NCI-H2196 (cell line): ENCODE measurements around the gene PNKD.
"Not testable (repeated sequence)": the region's sequence is repeated elsewhere in the genome, so short reads cannot be mapped to it uniquely, and the experiment has no call there.

Source experiments
- DNase-seq: peaks from one replicate; lab custom pipeline; 2025; ENCODE audit not compliant: unreplicated experiment; lab: John Stamatoyannopoulos, UW

Gene PNKD

DNA sequence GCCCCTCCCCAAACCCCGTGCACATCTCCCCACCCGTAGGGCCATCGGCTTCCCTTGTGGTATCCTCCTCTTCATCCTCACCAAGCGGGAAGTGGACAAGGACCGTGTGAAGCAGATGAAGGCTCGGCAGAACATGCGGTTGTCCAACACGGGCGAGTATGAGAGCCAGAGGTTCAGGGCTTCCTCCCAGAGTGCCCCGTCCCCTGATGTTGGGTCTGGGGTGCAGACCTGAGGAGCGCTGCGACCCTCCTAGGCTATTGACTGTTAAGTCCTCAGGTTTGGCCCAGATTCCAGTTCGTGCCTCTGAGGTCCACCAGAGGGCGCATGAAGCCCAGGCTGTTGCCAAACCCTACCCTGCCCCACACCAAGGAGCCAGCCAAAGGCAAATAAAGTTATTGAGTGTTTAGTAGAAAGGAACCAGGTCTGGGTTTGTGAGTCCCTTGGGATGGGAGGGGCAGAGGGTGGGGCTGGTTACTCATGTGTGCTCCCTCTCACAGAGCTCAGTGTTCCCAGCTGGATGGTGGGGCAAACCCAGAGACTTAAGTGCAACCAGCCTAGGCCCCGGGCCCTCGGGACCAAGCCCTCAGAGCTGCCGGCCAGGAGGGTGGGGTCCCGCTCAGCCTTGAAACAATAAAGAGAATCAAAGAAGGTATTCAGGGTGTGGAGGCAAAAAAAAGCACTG, 2.4 kb downstream of the PNKD start:
- DNase-seq, result peak; percentile 85

- not testable (repeated sequence) for DNase-seq
These were observed 3.0 kb downstream of the PNKD start for GRCh38 chr2:218273214-218273907.

GRCh38 chr2:218273908-218274249, 3.6 kb downstream of the PNKD start:
- no peak for DNase-seq

GRCh38 chr2:218274586-218274985, 4.3 kb downstream of the PNKD start:
- DNase-seq, result no peak

DNA sequence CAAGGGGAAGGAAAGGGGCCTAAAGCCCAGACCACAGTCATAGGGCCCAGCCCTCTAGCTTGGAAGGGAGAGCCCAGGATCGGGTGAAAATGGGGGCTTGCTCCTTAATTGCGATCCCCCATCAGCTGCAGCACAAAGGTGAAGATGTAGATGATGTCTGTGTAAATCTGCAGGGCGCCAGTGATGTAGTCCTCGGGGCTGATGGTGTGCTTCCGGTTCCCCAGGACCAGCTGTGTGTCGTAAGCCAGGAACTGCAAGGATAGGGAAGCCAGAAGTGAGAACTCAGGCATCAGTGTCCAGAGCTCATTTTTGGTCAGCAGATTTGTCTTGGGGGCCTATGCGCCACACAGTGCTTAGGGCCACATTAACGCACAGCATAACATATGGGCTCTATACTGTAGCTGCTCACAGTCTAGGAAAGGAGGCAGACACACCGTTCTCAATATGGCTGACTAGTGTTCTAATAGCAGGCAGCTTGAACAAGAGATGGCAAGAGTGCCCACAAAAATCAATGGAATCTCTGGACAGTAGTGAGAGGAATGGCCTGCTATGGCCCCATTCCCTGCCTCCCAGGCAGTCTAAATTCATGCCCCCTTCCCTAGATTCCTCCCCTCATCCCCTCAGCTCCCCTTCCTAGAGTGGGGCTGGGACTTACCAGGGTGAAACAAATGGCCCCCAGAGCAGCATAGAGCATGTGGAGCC, 5.2 kb downstream of the PNKD start:
- DNase-seq, result no peak

GRCh38 chr2:218276986-218277755, 6.9 kb downstream of the PNKD start:
- no peak for DNase-seq

GRCh38 chr2:218277921-218278320, 7.6 kb downstream of the PNKD start:
- no peak for DNase-seq

- DNase-seq, result no peak
These were observed 8.4 kb downstream of the PNKD start for GRCh38 chr2:218278531-218279360.

GRCh38 chr2:218280260-218280870, 10.0 kb downstream of the PNKD start:
- DNase-seq, result no peak

GRCh38 chr2:218281449-218281848, 11.1 kb downstream of the PNKD start:
- DNase-seq, result no peak

DNA sequence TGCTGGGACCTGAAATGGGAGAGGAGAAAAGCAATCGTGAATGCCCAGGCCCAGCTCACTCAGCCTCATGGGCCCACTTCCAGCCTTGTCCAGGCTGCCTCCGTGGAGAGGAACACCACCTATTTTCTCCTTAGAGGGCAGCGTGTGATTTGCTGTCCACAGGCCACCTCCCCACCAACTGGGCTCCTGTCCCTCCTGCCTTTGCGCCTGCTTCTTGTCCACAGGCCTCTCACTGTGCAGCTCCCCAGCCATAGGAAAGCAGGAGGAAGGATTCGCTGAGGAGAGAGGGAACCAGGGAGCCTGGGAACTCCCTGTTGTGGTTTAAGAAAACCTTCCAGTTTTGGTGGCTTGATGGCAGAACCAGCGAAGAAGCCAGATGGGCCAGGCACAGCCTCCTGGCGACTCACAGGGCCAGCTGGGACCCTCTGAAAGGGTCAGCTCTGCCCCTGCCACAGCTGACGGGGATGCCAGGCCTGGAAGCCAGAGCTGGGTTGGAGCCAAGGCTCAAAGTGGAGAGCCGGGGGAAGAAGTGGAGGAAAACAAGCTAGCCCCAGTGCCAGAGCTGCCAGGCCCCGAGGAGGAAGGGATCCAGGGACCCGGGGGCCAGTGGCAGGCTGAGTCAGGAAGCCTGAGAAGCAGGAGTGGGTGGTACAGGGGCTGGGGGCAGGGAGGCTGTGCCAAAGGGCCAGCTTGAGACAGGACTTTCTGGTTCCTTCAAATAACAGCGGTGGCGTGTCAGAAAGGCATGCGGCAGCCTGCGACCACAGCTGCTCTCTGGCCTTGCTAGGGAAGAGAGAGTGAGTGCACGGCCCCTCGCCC, 12.1 kb downstream of the PNKD start:
- DNase-seq, result no peak

DNA sequence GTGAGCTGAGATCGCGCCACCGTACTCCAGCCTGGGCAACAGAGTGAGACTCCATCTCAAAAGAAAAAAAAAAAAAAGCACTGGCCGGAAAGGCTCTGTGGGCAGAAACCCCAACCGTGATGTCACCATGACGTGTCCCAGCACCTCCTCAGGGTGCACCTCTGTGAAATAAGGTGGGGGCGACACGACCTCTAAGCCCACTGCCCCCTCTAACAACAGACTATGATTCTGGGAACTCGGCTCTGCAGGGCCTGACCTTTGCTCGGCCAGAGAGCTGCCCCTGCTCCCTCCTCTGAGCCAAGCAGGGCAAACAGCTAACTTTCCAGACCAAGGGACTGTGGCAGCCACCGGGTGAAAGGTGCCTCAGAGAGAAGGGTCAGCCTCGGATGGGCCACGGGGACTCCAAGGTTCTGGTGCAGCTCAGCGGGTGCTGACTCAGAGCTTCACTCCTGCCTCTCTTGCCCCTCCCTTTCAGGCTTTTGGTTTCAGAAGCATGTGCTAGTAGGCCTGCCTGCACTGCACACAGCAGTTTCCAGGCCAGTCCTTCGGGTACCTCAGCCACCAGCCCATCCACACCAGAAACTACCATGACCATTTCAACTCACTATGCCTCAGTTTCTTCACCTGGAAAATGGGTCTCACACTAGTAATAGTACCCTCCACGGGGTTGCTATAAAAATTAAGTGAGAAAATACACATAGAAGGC, 13.9 kb downstream of the PNKD start:
- DNase-seq, result no peak

- peak; percentile 47 for DNase-seq
These were observed 15.3 kb downstream of the PNKD start for GRCh38 chr2:218285604-218286003.

GRCh38 chr2:218286570-218287459, 16.5 kb downstream of the PNKD start:
- peak; percentile 10 for DNase-seq

DNA sequence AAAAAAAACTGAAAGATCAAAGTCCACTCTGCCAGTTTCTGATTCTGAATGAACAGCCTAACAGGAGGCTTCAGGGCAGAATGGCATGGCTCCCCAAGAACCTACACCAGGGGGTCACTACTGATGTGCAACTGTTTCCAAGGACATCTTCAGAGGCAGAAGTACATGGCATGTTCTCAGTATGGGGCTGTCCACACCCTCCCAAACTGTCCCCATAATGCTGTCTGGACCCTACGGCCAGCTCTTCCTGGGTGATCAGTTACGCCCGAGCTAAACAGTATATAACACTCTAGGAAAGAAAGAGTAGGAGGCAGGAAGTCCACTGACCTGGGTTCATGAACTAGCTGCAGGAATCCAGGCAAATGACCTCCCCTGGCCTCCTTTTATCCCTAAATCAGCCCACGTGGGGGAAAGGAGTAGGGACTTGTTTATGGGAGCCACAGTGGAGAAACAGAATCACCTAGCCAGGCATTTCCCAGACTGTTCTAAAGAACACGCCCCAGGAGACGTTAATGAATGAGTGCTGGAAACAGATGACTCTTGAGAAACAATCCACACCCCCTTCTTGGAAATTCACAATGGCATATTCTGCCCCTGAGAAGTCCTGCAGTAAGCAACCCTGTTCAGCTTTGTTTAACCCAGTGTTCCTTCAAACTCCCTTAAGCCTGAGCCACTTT, 19.5 kb downstream of the PNKD start:
- no peak for DNase-seq

DNA sequence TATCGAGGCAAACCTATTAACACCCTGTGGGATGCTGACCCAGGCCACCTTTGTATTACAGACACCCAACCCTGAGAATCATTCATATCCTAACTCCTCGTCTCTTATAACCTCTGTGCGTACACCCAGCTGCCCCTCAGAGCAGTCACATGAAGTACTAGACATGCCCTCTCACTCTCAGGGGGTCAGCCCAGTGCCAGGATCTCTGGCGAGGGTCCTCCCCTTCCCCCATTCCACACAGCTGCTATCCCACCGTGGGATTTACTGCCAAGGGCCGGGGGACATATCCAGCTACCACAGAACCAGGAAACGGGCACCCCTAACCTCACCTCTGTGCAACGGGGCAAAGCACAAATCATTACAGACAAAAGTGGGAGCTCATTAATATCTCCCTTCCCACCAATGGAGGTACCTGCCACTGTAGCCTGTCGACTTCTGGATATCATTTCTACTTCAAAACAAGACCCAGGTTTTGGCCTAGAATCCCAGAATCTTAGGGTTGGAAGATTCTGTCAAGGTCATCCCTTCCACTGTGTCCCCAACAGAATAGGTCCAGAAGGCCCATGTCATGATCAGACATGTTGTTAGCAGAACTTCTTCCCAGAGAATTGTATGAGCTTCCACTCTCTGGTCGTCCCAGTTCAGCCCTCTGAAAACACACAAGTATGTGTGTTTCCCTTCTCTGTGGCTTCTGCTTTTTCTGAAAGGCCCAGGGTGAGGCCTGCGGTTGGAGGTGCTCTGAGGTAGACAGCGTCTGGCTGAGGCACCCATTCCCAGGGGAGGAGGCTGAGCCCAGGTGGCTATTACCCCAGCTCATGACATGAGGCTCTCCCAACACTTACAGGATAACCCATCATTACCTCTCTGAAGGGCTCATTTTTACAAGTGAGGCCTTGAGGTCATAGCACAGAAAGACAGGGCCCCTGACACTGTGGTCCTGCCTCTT, 20.3 kb downstream of the PNKD start:
- DNase-seq, result no peak
